ENCODE measurements around the gene ATP1B3. TPM values are rescaled to one million over a fixed set of nuclear protein-coding genes. Genes with fewer than 3 reads are reported as not detected.
A peak's percentile ranks its signal among the peaks of the same experiment; 100 is the strongest.

ATP1B3 gene
- total RNA-seq, 4 donors from 2014 or later = 117 to 190 (median 154) TPM

DNA sequence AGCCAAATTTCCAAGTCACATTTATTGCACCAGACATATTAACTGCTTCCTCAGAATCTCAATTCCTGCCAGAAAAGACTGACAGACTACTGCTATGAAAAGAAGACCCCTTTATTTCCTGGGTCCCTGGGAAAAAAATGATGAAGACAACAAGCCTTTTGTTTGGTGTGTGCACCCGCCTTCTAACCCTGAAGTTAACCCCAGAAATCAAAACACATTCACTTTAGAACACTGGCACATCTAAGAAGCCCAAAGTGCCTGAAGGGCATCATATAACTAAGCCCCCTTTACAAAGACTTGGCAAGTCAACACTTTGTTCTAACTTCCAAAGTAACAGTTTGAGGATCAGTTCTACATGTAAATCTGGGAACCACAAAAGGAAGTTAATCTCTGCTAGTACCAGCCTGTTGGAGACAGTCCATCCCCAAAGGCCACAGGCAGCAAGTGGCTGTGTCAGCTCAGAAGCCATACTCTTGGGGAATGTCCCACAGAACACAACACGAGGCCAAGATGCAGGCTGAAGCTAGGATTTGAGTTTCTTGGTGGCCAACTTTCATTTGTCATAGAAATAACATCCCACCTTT lies 16.3 kb upstream of the ATP1B3 start:
- 70% methylated on average over 2 of the region's 2 CpGs for WGBS
- TF ChIP-seq POLR2A (IDR thresholded peaks at IDR 0.05) = no peak
- no peak for TF ChIP-seq EP300 (IDR thresholded peaks at IDR 0.05)
- TF ChIP-seq POLR2AphosphoS5 (IDR thresholded peaks at IDR 0.05) = no peak
- TF ChIP-seq, protein P1, sequence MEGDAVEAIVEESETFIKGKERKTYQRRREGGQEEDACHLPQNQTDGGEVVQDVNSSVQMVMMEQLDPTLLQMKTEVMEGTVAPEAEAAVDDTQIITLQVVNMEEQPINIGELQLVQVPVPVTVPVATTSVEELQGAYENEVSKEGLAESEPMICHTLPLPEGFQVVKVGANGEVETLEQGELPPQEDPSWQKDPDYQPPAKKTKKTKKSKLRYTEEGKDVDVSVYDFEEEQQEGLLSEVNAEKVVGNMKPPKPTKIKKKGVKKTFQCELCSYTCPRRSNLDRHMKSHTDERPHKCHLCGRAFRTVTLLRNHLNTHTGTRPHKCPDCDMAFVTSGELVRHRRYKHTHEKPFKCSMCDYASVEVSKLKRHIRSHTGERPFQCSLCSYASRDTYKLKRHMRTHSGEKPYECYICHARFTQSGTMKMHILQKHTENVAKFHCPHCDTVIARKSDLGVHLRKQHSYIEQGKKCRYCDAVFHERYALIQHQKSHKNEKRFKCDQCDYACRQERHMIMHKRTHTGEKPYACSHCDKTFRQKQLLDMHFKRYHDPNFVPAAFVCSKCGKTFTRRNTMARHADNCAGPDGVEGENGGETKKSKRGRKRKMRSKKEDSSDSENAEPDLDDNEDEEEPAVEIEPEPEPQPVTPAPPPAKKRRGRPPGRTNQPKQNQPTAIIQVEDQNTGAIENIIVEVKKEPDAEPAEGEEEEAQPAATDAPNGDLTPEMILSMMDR (IDR thresholded peaks at IDR 0.05) = no peak
- peaks cover 29% of the 10 kb centered on the region for H3K4me1 ChIP-seq
- H3K27ac ChIP-seq = no peak overlapping the region
- no peaks in the 10 kb centered on the region for H3K9me3 ChIP-seq
- no peak overlapping the region for H3K4me3 ChIP-seq
- H3K27me3 ChIP-seq = no peaks in the 10 kb centered on the region
- no peaks in the 10 kb centered on the region for H3K36me3 ChIP-seq
- no peak for DNase-seq (ENCODE audit: low spot score in 2 of 2)

DNA sequence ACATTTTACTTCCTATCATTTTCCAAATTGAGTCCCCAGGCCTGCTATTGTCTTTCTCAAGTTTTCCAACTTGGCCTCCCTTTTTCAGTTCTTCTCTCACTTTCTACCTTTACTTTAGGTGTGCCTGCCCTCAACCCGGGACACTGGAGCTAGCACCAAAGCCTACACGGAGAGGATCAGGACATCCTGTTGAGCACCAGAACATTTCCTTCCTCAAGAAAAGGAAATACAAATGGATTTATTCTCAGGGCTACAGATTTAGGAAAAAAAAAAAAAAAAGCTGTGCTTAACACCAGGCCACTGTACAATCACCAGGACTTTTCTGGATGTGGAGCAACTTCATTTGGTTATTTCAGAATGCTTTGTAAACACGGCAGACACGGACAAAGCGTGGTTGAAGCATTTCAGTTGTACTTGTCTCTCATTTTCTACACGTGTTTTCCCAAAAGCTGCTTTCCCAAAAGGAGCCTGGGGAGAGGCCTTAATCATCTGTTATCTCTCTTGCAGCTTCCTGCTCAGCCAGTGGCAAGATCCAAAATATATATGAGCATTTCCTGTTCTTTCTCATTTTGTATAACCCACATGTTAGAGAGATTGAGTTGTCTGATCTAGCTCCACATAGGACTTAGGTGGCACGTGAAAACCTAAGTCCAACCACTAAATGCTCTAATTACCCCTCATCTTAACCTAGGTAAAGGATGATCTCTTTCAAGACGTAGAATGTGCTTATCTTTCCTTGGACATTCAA lies 15.5 kb upstream of the ATP1B3 start:
- H3K4me3 ChIP-seq = no peak overlapping the region
- TF ChIP-seq EP300 (IDR thresholded peaks at IDR 0.05) = no peak
- TF ChIP-seq POLR2AphosphoS5 (IDR thresholded peaks at IDR 0.05) = no peak
- no peak for TF ChIP-seq POLR2A (IDR thresholded peaks at IDR 0.05)
- TF ChIP-seq, protein P1 (IDR thresholded peaks at IDR 0.05) = no peak
- no peaks in the 10 kb centered on the region for H3K36me3 ChIP-seq
- WGBS = 37% methylated on average over 8 of the region's 8 CpGs
- peaks cover 29% of the 10 kb centered on the region for H3K4me1 ChIP-seq
- DNase-seq (ENCODE audit: low spot score in 2 of 2) = no peak
- no peaks in the 10 kb centered on the region for H3K9me3 ChIP-seq
- H3K27ac ChIP-seq = no peak overlapping the region
- no peaks in the 10 kb centered on the region for H3K27me3 ChIP-seq

DNA sequence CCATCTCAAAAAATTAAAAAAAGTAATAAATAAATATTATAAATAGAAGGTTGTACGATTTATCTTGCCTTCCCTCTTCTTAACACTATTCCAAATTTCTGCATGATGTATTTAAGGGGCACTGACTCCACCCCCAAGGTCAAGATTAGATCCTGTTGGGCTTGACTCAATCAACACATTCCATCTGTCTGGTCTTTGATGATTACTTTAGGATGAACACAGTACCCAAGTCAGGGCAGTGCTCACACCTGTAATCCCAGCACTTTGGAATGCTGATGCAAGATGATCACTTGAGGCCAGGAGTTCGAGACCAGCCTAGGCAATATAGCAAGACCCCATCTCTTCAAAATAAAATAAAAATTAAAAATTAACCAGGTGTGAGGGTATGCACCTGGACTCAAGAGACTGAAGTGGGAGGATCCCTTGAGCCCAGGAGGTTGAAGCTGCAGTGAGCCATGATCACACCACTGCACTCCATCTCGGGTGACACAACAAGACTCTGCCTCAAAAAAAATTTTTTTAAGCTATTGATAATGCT lies 14.1 kb upstream of the ATP1B3 start:
- H3K27ac ChIP-seq = no peak overlapping the region
- TF ChIP-seq, protein P1 (IDR thresholded peaks at IDR 0.05) = no peak
- TF ChIP-seq POLR2A (IDR thresholded peaks at IDR 0.05) (no peak), EP300 (IDR thresholded peaks at IDR 0.05) (no peak), POLR2AphosphoS5 (IDR thresholded peaks at IDR 0.05) (no peak)
- H3K27me3 ChIP-seq = no peaks in the 10 kb centered on the region
- H3K9me3 ChIP-seq = no peaks in the 10 kb centered on the region
- no peaks in the 10 kb centered on the region for H3K36me3 ChIP-seq
- peaks cover 32% of the 10 kb centered on the region for H3K4me1 ChIP-seq
- H3K4me3 ChIP-seq = no peak overlapping the region
- 91% methylated on average over 3 of the region's 3 CpGs for WGBS
- DNase-seq (ENCODE audit: low spot score in 2 of 2) = no peak

DNA sequence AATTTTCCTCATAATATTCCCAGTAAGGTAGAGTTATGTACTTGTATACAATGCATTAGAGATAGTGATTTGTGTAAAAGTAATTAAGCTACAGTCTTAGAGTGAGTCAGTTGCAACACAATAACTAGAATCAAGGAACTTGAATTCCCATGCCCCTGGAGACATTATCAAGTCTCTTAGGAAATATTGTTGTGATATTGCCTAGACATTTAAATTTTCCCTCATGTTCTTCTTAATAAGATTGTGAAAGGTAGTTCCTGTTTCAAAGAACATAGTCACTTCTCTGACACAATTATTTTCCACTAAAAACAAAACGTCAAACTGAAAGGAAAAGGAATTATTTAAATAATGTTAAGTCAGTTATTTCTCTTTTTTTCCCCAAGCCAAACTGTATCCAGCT lies 13.0 kb upstream of the ATP1B3 start:
- 16% methylated on average over 1 of the region's 1 CpG for WGBS
- H3K4me1 ChIP-seq = peaks cover 32% of the 10 kb centered on the region
- H3K9me3 ChIP-seq = no peaks in the 10 kb centered on the region
- H3K27me3 ChIP-seq = no peaks in the 10 kb centered on the region
- no peak for DNase-seq (ENCODE audit: low spot score in 2 of 2)
- TF ChIP-seq, protein P1 (IDR thresholded peaks at IDR 0.05) = no peak
- TF ChIP-seq EP300 (IDR thresholded peaks at IDR 0.05) (no peak), POLR2A (IDR thresholded peaks at IDR 0.05) (no peak), POLR2AphosphoS5 (IDR thresholded peaks at IDR 0.05) (no peak)
- no peak overlapping the region for H3K27ac ChIP-seq
- H3K4me3 ChIP-seq = no peak overlapping the region
- H3K36me3 ChIP-seq = no peaks in the 10 kb centered on the region

DNA sequence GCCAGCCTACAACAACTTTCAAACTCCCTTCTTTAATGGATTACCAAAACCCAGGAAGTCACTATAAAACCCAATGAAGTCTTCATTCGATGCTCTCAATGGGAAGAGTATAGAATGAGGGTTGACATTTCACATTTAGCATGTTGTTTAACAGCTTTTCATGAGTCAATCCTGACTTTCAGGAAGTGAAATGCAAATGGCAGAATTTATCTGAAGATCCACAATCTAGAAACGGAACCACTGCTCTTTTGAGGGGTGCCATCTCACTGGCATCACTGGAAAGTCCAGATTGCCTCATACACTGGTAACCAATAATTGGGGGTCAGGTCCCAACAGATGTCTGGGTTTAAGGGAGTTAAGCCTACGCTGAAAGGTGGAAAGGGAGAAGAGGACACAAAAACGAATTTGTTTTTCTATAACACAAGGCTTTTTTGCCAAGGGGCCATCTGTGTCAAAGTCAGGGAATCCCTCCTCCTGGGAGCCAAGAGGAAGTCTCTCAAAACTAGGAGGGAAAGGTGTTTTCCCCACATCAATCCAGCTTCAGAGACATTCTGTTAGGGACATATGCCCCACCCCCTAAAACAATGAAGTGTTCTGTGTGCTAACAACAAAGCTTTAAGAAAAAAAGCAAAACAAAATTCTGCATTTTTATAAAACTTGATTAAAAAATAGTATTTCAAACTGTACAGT lies 12.0 kb upstream of the ATP1B3 start:
- no peaks in the 10 kb centered on the region for H3K36me3 ChIP-seq
- H3K27ac ChIP-seq = peak overlapping the region; percentile 8
- H3K4me1 ChIP-seq = peaks cover 32% of the 10 kb centered on the region
- 62% methylated on average over 4 of the region's 4 CpGs for WGBS
- no peak overlapping the region for H3K4me3 ChIP-seq
- H3K27me3 ChIP-seq = no peaks in the 10 kb centered on the region
- TF ChIP-seq, protein P1 (IDR thresholded peaks at IDR 0.05) = no peak
- TF ChIP-seq POLR2AphosphoS5 (IDR thresholded peaks at IDR 0.05) (no peak), POLR2A (IDR thresholded peaks at IDR 0.05) (no peak), EP300 (IDR thresholded peaks at IDR 0.05) (no peak)
- no peaks in the 10 kb centered on the region for H3K9me3 ChIP-seq
- no peak for DNase-seq (ENCODE audit: low spot score in 2 of 2)
